Type B pancreatic cell (in vitro differentiated cells): ENCODE measurements around the gene TNS3. TPM values are rescaled to one million over a fixed set of nuclear protein-coding genes. Genes with fewer than 3 reads are reported as not detected.

Experiments used
- DNase-seq: peaks from one replicate; pipeline ENCODE4 v3.0.0; 2021; ENCODE audit warnings: mixed read lengths; ENCODE audit not compliant: unreplicated experiment; ENCODE audit errors: extremely low spot score
- H3K27ac Mint-ChIP-seq: 2 replicates; pipeline ENCODE4 v1.8.0; 2021; ENCODE audit warnings: mild to moderate bottlenecking, mixed read lengths
- H3K27me3 Mint-ChIP-seq: 2 replicates; pipeline ENCODE4 v1.8.0; 2021; ENCODE audit warnings: mixed read lengths
- H3K36me3 Mint-ChIP-seq: 2 replicates; pipeline ENCODE4 v1.8.0; 2021; ENCODE audit warnings: mixed read lengths
- H3K4me1 Mint-ChIP-seq: one replicate; pipeline ENCODE4 v1.8.0; 2021; ENCODE audit warnings: mixed read lengths; ENCODE audit not compliant: unreplicated experiment
- H3K4me3 Mint-ChIP-seq: 2 replicates; pipeline ENCODE4 v1.8.0; 2021; ENCODE audit warnings: mild to moderate bottlenecking, mixed read lengths
- H3K9me3 Mint-ChIP-seq: 2 replicates; pipeline ENCODE4 v1.8.0; 2021; ENCODE audit warnings: mixed read lengths
- total RNA-seq: library from RNA; stranded (reverse); gene quantifications from 2 replicates; pipeline ENCODE4 v1.2.1, GENCODE V29; 2021; ENCODE audit warnings: low replicate concordance
- TF ChIP-seq, protein P1 (sequence below): fragments of 200-600 bp; sonication (generic); conservative IDR thresholded peaks from 2 replicates; pipeline ENCODE4 v1.5.0; 2021; ENCODE audit warnings: antibody characterized with exemption, mild to moderate bottlenecking

Gene TNS3
- total RNA-seq, 1 donor from 2014 or later: 138 TPM

DNA sequence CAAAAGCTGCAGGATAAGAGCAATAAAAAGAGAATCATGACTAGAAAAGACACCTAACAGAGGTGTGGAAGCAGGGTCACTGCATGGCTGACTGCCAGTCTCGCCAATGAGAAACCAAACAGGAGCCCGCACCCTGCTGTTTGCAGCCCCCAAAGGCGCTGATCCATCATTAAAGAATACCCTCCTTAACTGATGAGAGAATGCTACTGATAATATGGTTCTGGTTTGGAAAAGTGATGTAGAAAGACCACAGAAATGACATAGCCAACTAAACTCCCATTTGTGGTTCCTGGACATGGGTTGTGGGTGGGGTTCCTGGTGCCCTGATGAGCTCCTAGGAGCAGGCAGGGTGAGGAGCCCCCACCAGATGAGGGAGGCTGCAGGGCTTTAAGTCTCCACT, 207.4 kb downstream of the TNS3 start:
- TF ChIP-seq, protein P1, sequence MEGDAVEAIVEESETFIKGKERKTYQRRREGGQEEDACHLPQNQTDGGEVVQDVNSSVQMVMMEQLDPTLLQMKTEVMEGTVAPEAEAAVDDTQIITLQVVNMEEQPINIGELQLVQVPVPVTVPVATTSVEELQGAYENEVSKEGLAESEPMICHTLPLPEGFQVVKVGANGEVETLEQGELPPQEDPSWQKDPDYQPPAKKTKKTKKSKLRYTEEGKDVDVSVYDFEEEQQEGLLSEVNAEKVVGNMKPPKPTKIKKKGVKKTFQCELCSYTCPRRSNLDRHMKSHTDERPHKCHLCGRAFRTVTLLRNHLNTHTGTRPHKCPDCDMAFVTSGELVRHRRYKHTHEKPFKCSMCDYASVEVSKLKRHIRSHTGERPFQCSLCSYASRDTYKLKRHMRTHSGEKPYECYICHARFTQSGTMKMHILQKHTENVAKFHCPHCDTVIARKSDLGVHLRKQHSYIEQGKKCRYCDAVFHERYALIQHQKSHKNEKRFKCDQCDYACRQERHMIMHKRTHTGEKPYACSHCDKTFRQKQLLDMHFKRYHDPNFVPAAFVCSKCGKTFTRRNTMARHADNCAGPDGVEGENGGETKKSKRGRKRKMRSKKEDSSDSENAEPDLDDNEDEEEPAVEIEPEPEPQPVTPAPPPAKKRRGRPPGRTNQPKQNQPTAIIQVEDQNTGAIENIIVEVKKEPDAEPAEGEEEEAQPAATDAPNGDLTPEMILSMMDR: no peak
- no peaks in the 10 kb centered on the region for H3K27me3 Mint-ChIP-seq
- H3K36me3 Mint-ChIP-seq: peaks cover 13% of the 10 kb centered on the region
- H3K4me1 Mint-ChIP-seq: peaks cover 54% of the 10 kb centered on the region
- no peak for DNase-seq
- H3K27ac Mint-ChIP-seq: no peak overlapping the region
- H3K9me3 Mint-ChIP-seq: no peaks in the 10 kb centered on the region
- H3K4me3 Mint-ChIP-seq: no peak overlapping the region

DNA sequence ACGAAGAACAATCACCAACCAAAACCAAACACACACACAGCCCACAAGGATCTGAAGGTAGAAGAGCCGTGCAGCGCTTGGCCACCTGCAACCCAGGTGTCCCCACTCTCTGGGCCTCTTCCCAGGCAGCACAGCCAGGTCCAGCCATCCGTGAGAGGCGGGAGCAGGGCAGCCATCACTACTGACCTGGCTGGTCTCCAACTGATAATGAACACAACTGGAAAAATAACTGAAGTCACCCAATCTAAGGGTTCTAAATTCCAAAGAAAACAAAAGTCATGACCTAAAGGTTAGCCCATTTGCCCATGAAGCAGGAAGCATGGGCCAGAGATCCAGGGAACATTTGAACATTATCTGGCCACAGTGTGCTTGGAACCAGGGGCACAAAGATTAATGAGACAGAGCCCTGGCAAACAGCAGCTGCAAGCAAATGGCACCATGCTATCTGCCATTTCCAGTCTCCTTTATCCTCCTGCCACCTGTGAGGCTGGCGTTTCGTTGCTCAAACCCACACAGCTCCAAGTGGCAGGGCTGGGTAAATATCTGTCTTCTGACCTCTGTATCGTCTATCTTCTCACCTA, 207.9 kb downstream of the TNS3 start:
- peaks cover 53% of the 10 kb centered on the region for H3K4me1 Mint-ChIP-seq
- TF ChIP-seq, protein P1: no peak
- no peaks in the 10 kb centered on the region for H3K9me3 Mint-ChIP-seq

DNA sequence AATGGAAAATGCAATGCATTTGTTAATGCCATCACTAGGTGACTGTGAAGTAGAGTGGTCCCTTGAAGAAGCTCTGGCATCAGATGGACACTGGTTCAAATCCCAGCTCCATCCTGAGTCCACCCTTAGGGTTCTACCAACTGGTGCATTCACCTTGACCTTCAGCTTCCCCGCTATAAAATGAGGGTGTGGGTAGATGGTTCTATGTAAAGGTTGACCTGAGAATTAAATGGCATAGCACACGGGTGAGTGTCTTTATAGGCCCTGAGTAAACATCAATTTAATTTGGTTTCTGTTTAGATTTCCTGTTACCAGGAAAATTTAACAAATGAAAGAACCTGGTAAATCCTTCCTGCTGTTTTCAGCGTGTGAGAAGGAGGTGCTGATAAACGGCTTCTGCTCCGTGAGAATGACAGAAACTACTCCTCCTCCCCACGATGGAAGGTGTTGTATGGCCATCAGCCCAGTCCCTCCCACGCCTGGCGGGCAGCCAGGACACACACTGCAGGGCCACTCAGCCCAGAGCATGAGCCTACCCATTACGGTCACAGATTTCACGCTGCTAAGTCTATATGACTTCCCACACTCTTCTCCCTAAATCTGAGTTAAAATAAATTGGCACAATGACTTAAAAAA, 210.1 kb downstream of the TNS3 start:
- no peaks in the 10 kb centered on the region for H3K9me3 Mint-ChIP-seq
- TF ChIP-seq, protein P1: no peak
- peaks cover 23% of the 10 kb centered on the region for H3K36me3 Mint-ChIP-seq
- H3K27me3 Mint-ChIP-seq: peaks cover 7% of the 10 kb centered on the region
- peaks cover 48% of the 10 kb centered on the region for H3K4me1 Mint-ChIP-seq
- no peak for DNase-seq
- H3K27ac Mint-ChIP-seq: peak overlapping the region; percentile 63
- no peak overlapping the region for H3K4me3 Mint-ChIP-seq

More for the DNA sequence above, 207.9 kb downstream of the TNS3 start:
- Mint-ChIP-seq H3K4me3 (no peak overlapping the region), H3K27me3 (no peaks in the 10 kb centered on the region), H3K36me3 (peaks cover 17% of the 10 kb centered on the region), H3K27ac (no peak overlapping the region)
- DNase-seq: no peak

DNA sequence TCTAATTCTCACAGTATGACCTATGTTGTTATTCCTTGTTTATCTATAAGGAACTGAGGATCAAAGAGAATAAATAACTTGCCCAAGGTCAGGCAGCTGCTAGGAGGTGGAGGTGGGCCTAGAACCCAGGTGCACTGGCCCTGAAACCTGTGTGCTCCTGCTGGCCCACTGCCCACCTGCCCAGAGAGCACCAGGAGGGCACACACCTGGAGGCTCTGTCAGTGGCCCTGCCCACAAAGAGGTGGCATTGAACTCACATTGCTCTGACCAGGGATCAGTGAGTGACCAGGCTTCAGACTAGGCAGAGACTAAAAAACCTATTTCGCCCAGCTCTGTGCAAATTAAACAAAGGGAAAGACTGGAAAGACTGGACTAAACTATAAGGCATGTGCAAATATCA, 210.6 kb downstream of the TNS3 start:
- Mint-ChIP-seq H3K4me1 (peaks cover 48% of the 10 kb centered on the region), H3K27me3 (peaks cover 7% of the 10 kb centered on the region), H3K36me3 (peaks cover 19% of the 10 kb centered on the region), H3K27ac (peak overlapping the region; percentile 78), H3K4me3 (no peak overlapping the region), H3K9me3 (no peaks in the 10 kb centered on the region)
- no peak for DNase-seq
- TF ChIP-seq, protein P1: no peak

DNA sequence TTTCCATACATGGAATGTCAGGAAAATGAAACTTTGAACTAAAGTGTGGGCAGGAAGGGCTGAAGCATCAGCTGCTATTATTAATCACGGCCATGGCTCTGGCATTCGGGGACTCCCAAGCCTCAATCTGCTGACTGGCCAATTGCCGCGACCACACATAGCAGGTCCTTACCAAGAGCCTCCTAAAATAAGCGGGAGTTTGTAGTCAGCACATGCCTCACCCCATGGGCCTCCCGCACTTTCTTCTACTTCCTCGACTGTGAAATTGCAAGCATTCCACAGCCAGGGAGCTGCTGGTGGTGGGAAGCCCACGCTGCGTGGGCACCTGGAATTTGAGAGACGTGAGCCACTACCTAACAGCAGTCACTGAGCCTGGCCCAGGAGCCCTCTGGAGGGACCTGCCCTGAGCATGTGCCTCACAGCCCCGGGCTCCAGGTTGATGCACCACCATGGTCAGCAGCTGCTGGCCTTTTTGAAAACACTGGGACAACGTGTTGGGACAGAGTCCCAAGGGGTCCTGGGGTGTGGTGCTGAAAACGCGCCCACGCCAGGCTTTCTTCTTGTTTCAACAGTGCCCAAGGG, 211.4 kb downstream of the TNS3 start:
- no peaks in the 10 kb centered on the region for H3K9me3 Mint-ChIP-seq
- no peak for DNase-seq
- TF ChIP-seq, protein P1: no peak
- H3K4me1 Mint-ChIP-seq: peaks cover 42% of the 10 kb centered on the region
- H3K36me3 Mint-ChIP-seq: peaks cover 15% of the 10 kb centered on the region
- H3K27ac Mint-ChIP-seq: peak overlapping the region; percentile 78
- peaks cover 7% of the 10 kb centered on the region for H3K27me3 Mint-ChIP-seq
- no peak overlapping the region for H3K4me3 Mint-ChIP-seq
